ENCODE results near the gene DLX4.

- TF ChIP-seq CTCF (IDR thresholded peaks at IDR 0.05): no peak
- TF ChIP-seq EZH2 (IDR thresholded peaks at IDR 0.05; ENCODE audit: borderline replicate concordance, insufficient read depth, low read depth, low read length, poor library complexity, severe bottlenecking): no peak
Observed at GRCh38 chr17:49963626-49964302, 5.2 kb upstream of the DLX4 start.
